Measurements from ENCODE around the gene SKAP2. TPM values are rescaled to one million over a fixed set of nuclear protein-coding genes. Genes with fewer than 3 reads are reported as not detected.
A peak's percentile ranks its signal among the peaks of the same experiment; 100 is the strongest.

SKAP2 gene
- polyA plus RNA-seq, 3 donors: 19.2 to 204 (median 158) TPM

DNA sequence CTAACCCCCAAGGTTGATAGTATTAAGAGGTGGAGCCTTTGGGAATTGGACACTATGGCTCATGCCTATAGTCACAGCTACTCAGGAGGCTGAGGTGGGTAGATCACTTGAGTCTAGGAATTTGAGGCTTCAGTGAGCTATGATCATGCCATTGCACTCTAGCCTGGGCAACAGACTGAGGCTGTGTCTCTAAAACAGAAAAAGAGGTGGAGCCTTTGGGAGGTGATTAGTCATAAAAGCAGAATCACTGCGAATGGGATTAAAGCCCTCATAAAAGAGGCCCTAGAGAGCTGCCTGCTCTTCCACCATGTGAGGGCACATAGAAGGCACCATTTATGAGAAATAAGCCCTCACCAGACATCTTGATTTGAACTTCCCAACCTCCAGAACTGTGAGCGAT, 81.9 kb downstream of the SKAP2 start:
- H2AFZ ChIP-seq (ENCODE audit: insufficient read depth, low read depth, low read length, poor library complexity, severe bottlenecking): no peak overlapping the region
- no CpG with 5 or more reads among the region's 2 CpGs for WGBS (ENCODE audit: insufficient coverage)
- peak overlapping the region in 1 of 7 donors; percentile 31 for H3K27ac Mint-ChIP-seq
- H3K4me3 Mint-ChIP-seq: no peak overlapping the region
- no peaks in the 10 kb centered on the region for H3K4me1 Mint-ChIP-seq
- H3K9ac ChIP-seq (ENCODE audit: insufficient read depth, low read length, poor library complexity, severe bottlenecking): no peak overlapping the region
- peaks cover 2 to 15% of the 10 kb centered on the region in 2 donors for H3K36me3 ChIP-seq (replicated peaks in 1 of 2; ENCODE audit: control insufficient read depth in 1 of 2, insufficient read depth in 2 of 2, low read length in 2 of 2)
- no peak overlapping the region for H3K4me2 ChIP-seq (replicated peaks; ENCODE audit: extremely low read depth, low read length, poor library complexity, severe bottlenecking)
- H3K27me3 Mint-ChIP-seq (ENCODE audit: low read depth in 3 of 3): no peaks in the 10 kb centered on the region
- no peaks in the 10 kb centered on the region for H3K9me3 ChIP-seq (replicated peaks in 1 of 2; ENCODE audit: control insufficient read depth in 1 of 2, insufficient read depth in 1 of 2, low read length in 2 of 2)
- no peaks in the 10 kb centered on the region for H3K4me1 ChIP-seq (ENCODE audit: control insufficient read depth in 1 of 2, insufficient read depth in 2 of 2, low read length in 2 of 2)
- H3K4me3 ChIP-seq (replicated peaks in 1 of 3; ENCODE audit: low read depth in 2 of 3, low read length in 3 of 3): no peak overlapping the region
- no peak overlapping the region for H3K27ac ChIP-seq (ENCODE audit: low read depth in 1 of 2, low read length in 2 of 2)
- H3K79me2 ChIP-seq (ENCODE audit: insufficient read depth, low read length): no peaks in the 10 kb centered on the region
- no peaks in the 10 kb centered on the region for H3K27me3 ChIP-seq (ENCODE audit: control insufficient read depth in 2 of 2, insufficient read depth in 2 of 2, low read length in 2 of 2)
- H4K20me1 ChIP-seq (ENCODE audit: insufficient read depth, low read length): peaks cover 80% of the 10 kb centered on the region
- H3K36me3 Mint-ChIP-seq: peaks cover 16 to 26% of the 10 kb centered on the region in 2 donors
- H3K9me3 Mint-ChIP-seq: no peaks in the 10 kb centered on the region
- DNase-seq: no peak
- TF ChIP-seq CTCF (IDR thresholded peaks at IDR 0.05): no peak
- intact Hi-C loops (cut with micrococcal nuclease): no loop called here

DNA sequence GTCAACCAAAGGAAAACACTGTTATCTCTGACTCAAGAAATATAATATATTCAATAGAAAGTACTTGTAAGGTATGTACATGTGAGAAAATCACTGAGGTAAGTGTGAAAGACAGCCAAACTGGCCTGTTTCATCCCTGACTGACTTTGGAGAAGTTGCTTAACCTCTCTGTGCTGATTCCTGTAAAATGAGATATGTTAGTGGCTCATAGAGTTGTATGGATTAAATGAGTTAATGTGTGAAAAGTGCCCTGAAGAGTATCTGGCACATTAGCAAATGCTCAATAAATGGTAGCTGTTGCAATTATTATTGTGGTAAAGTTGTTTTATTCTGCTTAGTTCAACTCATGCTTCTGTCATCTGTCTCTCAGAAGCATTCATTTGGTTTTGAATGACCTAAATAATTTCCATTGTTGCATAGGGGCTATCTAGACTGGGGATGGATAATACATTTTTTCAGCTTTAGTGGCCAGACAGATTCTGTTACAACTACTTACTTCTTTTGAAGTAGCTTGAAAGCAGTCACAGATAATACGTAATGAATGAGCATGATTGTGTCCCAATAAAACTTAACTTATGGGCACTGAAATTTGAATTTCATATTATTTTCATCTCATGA, 84.3 kb downstream of the SKAP2 start:
- Histone ChIP-seq H3K27ac (ENCODE audit: low read depth in 1 of 2, low read length in 2 of 2) (no peak overlapping the region), H3K4me3 (replicated peaks in 1 of 3; ENCODE audit: low read depth in 2 of 3, low read length in 3 of 3) (no peak overlapping the region), H3K9ac (ENCODE audit: insufficient read depth, low read length, poor library complexity, severe bottlenecking) (no peak overlapping the region), H2AFZ (ENCODE audit: insufficient read depth, low read depth, low read length, poor library complexity, severe bottlenecking) (no peak overlapping the region), H3K36me3 (replicated peaks in 1 of 2; ENCODE audit: control insufficient read depth in 1 of 2, insufficient read depth in 2 of 2, low read length in 2 of 2) (peaks cover 2 to 32% of the 10 kb centered on the region in 2 donors), H3K4me2 (replicated peaks; ENCODE audit: extremely low read depth, low read length, poor library complexity, severe bottlenecking) (no peak overlapping the region), H3K4me1 (ENCODE audit: control insufficient read depth in 1 of 2, insufficient read depth in 2 of 2, low read length in 2 of 2) (no peaks in the 10 kb centered on the region), H3K27me3 (ENCODE audit: control insufficient read depth in 2 of 2, insufficient read depth in 2 of 2, low read length in 2 of 2) (no peaks in the 10 kb centered on the region), H3K9me3 (replicated peaks in 1 of 2; ENCODE audit: control insufficient read depth in 1 of 2, insufficient read depth in 1 of 2, low read length in 2 of 2) (no peaks in the 10 kb centered on the region), H4K20me1 (ENCODE audit: insufficient read depth, low read length) (peaks cover 72% of the 10 kb centered on the region), H3K79me2 (ENCODE audit: insufficient read depth, low read length) (no peaks in the 10 kb centered on the region)
- intact Hi-C loops (cut with micrococcal nuclease): no loop called here
- Mint-ChIP-seq H3K4me1 (no peaks in the 10 kb centered on the region), H3K36me3 (peaks cover 13 to 24% of the 10 kb centered on the region in 2 donors), H3K4me3 (no peak overlapping the region), H3K27ac (no peak overlapping the region), H3K9me3 (no peaks in the 10 kb centered on the region), H3K27me3 (ENCODE audit: low read depth in 3 of 3) (no peaks in the 10 kb centered on the region)
- TF ChIP-seq CTCF (IDR thresholded peaks at IDR 0.05): no peak
- no CpG with 5 or more reads among the region's 1 CpG for WGBS (ENCODE audit: insufficient coverage)
- no peak for DNase-seq

Measured in CD14-positive monocyte (primary cell).